GM13977 (cell line): ENCODE data around the gene LLGL1.

Source experiments
- DNase-seq: peaks from one replicate; pipeline ENCODE4 v3.0.0; 2012; ENCODE audit warnings: low spot score
- CTCF ChIP-seq: IDR thresholded peaks from 2 replicates; pipeline ENCODE4 v1.5.1; 2012; ENCODE audit warnings: mild to moderate bottlenecking, control low read depth; ENCODE audit not compliant: insufficient read depth; ENCODE audit errors: extremely low read depth, missing control alignments
- in situ Hi-C: fragments of 300-500 bp; cut with MboI; formaldehyde crosslinking; loops from one replicate; pipeline ENCODE4 v1.12.0; 2022; ENCODE audit warnings: low sequenced_read_pairs, low pct_unique_long_range_greater_than_20kb, mixed read lengths, inconsistent platforms; ENCODE audit not compliant: unreplicated experiment

LLGL1 gene

GRCh38 chr17:18253947-18254821 lies 28.7 kb downstream of the LLGL1 start:
- DNase-seq = no peak
- TF ChIP-seq CTCF = no peak
- in situ Hi-C loops = no loop called here

- DNase-seq = no peak
- in situ Hi-C loops = no loop called here
- no peak for TF ChIP-seq CTCF
Observed at GRCh38 chr17:18254888-18255649, 29.6 kb downstream of the LLGL1 start.

GRCh38 chr17:18256351-18256750 lies 30.9 kb downstream of the LLGL1 start:
- TF ChIP-seq CTCF = no peak
- DNase-seq = no peak
- in situ Hi-C loops = no loop called here

- DNase-seq = no peak
- TF ChIP-seq CTCF = no peak
- in situ Hi-C loops = no loop called here
Observed at GRCh38 chr17:18256776-18257175, 31.3 kb downstream of the LLGL1 start.

- no peak for DNase-seq
- TF ChIP-seq CTCF = no peak
- in situ Hi-C loops = no loop called here
Observed at GRCh38 chr17:18257268-18257981, 32.0 kb downstream of the LLGL1 start.

GRCh38 chr17:18257982-18258355 lies 32.5 kb downstream of the LLGL1 start:
- in situ Hi-C loops = no loop called here
- DNase-seq = peak; percentile 84
- TF ChIP-seq CTCF = no peak
